Fibroblast of mammary gland (primary cell): ENCODE data around the gene EFHC2.

Experiments
- DNase-seq: peaks from one replicate; pipeline ENCODE4 v3.0.0-alpha.2; 2010; ENCODE audit warnings: low read depth
- H3K4me3 ChIP-seq: 2 replicates; pipeline ENCODE4 v1.5.1; 2011; ENCODE audit warnings: low read depth, mild to moderate bottlenecking, low read length, moderate library complexity; ENCODE audit not compliant: control insufficient read depth
- CTCF ChIP-seq: conservative IDR thresholded peaks from 2 replicates; pipeline ENCODE4 v1.5.1; 2011; ENCODE audit warnings: low read depth, low read length, inconsistent platforms; ENCODE audit not compliant: control insufficient read depth, insufficient read depth

EFHC2 gene

GRCh38 chrX:44240036-44240435, 103.4 kb downstream of the EFHC2 start:
- DNase-seq = no peak
- no peak overlapping the region for H3K4me3 ChIP-seq
- TF ChIP-seq CTCF = no peak

GRCh38 chrX:44239036-44239435, 104.4 kb downstream of the EFHC2 start:
- H3K4me3 ChIP-seq = no peak overlapping the region
- DNase-seq = no peak
- TF ChIP-seq CTCF = no peak

- H3K4me3 ChIP-seq = no peak overlapping the region
- TF ChIP-seq CTCF = no peak
- no peak for DNase-seq
Observed at GRCh38 chrX:44235534-44235933, 107.9 kb downstream of the EFHC2 start.

- TF ChIP-seq CTCF = no peak
- H3K4me3 ChIP-seq = no peak overlapping the region
Observed at GRCh38 chrX:44234541-44234940, 108.9 kb downstream of the EFHC2 start.

GRCh38 chrX:44234116-44234515, 109.4 kb downstream of the EFHC2 start:
- no peak for DNase-seq
- no peak for TF ChIP-seq CTCF
- no peak overlapping the region for H3K4me3 ChIP-seq

More at GRCh38 chrX:44234541-44234940, 108.9 kb downstream of the EFHC2 start:
- DNase-seq = no peak

- no peak for TF ChIP-seq CTCF
- no peak overlapping the region for H3K4me3 ChIP-seq
- no peak for DNase-seq
Observed at GRCh38 chrX:44232081-44232480, 111.4 kb downstream of the EFHC2 start.

GRCh38 chrX:44228621-44229020, 114.9 kb downstream of the EFHC2 start:
- TF ChIP-seq CTCF = no peak
- no peak for DNase-seq
- H3K4me3 ChIP-seq = no peak overlapping the region
